C4-2B (cell line): Measurements from ENCODE around the gene ZNF556.

Experiments used
- CTCF ChIP-seq: fragments of 450-650 bp; conservative IDR thresholded peaks from 2 replicates; pipeline ENCODE4 v1.5.1; 2017; ENCODE audit warnings: mild to moderate bottlenecking
- ZFX ChIP-seq: fragments of 450-650 bp; IDR thresholded peaks from 2 replicates; pipeline ENCODE4 v1.6.1; 2017

GRCh38 chr19:2820112-2820702 is 46.9 kb upstream of the ZNF556 start:
- TF ChIP-seq CTCF = no peak
- TF ChIP-seq ZFX = peak; percentile 62; the same call in 1 of the 2 replicates
